OCI-LY1 (cell line): Measurements from ENCODE around the gene KNCN.

Experiments
- H2AFZ ChIP-seq: fragments of 200-600 bp; sonication (generic), shearing (Covaris generic); 2 replicates; pipeline ENCODE4 v1.6.0; 2014; ENCODE audit warnings: antibody characterized with exemption, mild to moderate bottlenecking, low read length
- H3F3A ChIP-seq: fragments of 200-600 bp; sonication (generic), shearing (Covaris generic); 2 replicates; pipeline ENCODE4 v1.6.0; 2014; ENCODE audit warnings: mild to moderate bottlenecking, antibody characterized with exemption, low read length, moderate library complexity; ENCODE audit not compliant: insufficient read depth
- H3K27ac ChIP-seq: fragments of 200-600 bp; sonication (generic); 2 replicates; pipeline ENCODE4 v1.5.1; 2014; ENCODE audit warnings: low read length, mixed run types, mild to moderate bottlenecking, low read depth; ENCODE audit not compliant: poor library complexity, severe bottlenecking
- H3K27me3 ChIP-seq: fragments of 200-600 bp; sonication (generic); 2 replicates; pipeline ENCODE4 v1.6.0; 2014; ENCODE audit warnings: antibody characterized with exemption, mild to moderate bottlenecking, low read length, moderate library complexity; ENCODE audit not compliant: insufficient read depth
- H3K36me3 ChIP-seq: fragments of 200-600 bp; sonication (generic); 2 replicates; pipeline ENCODE4 v1.6.1; 2014; ENCODE audit warnings: mild to moderate bottlenecking, antibody characterized with exemption, low read length, moderate library complexity, mixed read lengths; ENCODE audit not compliant: insufficient read depth
- H3K4me1 ChIP-seq: fragments of 200-600 bp; sonication (generic); 2 replicates; pipeline ENCODE4 v1.5.1; 2014; ENCODE audit warnings: mild to moderate bottlenecking, low read length, moderate library complexity; ENCODE audit not compliant: insufficient read depth, severe bottlenecking
- H3K4me2 ChIP-seq: fragments of 200-600 bp; sonication (generic), shearing (Covaris generic); 2 replicates; pipeline ENCODE4 v1.6.1; 2014; ENCODE audit warnings: low read length
- H3K4me3 ChIP-seq: fragments of 200-600 bp; sonication (generic); 2 replicates; pipeline ENCODE4 v1.5.1; 2014; ENCODE audit warnings: low read length, low read depth, mild to moderate bottlenecking, mixed read lengths; ENCODE audit not compliant: poor library complexity, severe bottlenecking
- H3K79me2 ChIP-seq: fragments of 200-600 bp; shearing (Covaris generic); 2 replicates; pipeline ENCODE4 v1.6.1; 2016; ENCODE audit warnings: mixed run types, low read length, mixed read lengths; ENCODE audit not compliant: insufficient read depth
- H3K9ac ChIP-seq: fragments of 200-600 bp; sonication (generic), shearing (Covaris generic); 2 replicates; pipeline ENCODE4 v1.6.1; 2014; ENCODE audit warnings: mild to moderate bottlenecking, low read length, mixed read lengths
- H3K9me2 ChIP-seq: fragments of 200-600 bp; sonication (generic), shearing (Covaris generic); 2 replicates; pipeline ENCODE4 v1.6.1; 2014; ENCODE audit warnings: low read depth, mild to moderate bottlenecking, low read length, mixed read lengths
- H3K9me3 ChIP-seq: fragments of 200-600 bp; shearing (Covaris generic); 2 replicates; pipeline ENCODE4 v1.6.1; 2014; ENCODE audit warnings: low read length, mixed read lengths
- H4K20me1 ChIP-seq: fragments of 200-600 bp; sonication (generic), shearing (Covaris generic); 2 replicates; pipeline ENCODE4 v1.6.0; 2016; ENCODE audit warnings: mild to moderate bottlenecking, low read length; ENCODE audit not compliant: insufficient read depth
- EZH2 ChIP-seq: fragments of 200-600 bp; sonication (generic), shearing (Covaris generic); IDR thresholded peaks from 2 replicates; pipeline ENCODE4 v1.8.0; 2017; ENCODE audit warnings: borderline replicate concordance, mixed run types, mild to moderate bottlenecking, antibody characterized with exemption, low read length, moderate library complexity, mixed read lengths
- TF ChIP-seq, protein P1 (sequence below): fragments of 200-600 bp; sonication (generic), shearing (Covaris generic); IDR thresholded peaks from 2 replicates; pipeline ENCODE4 v1.5.1; 2017; ENCODE audit warnings: mild to moderate bottlenecking, antibody characterized with exemption, low read length, moderate library complexity, mixed read lengths

KNCN gene

GRCh38 chr1:46516200-46516950 lies 35.1 kb downstream of the KNCN start:
- Histone ChIP-seq H3K36me3 (no peaks in the 10 kb centered on the region), H3K4me2 (no peak overlapping the region), H3K9me3 (no peaks in the 10 kb centered on the region), H3K9me2 (no peaks in the 10 kb centered on the region), H3K4me1 (no peaks in the 10 kb centered on the region), H3K79me2 (no peaks in the 10 kb centered on the region), H3K9ac (no peak overlapping the region), H2AFZ (no peak overlapping the region), H3K4me3 (no peak overlapping the region), H3K27me3 (no peaks in the 10 kb centered on the region; the same call in 1 of the 2 replicates), H3K27ac (no peak overlapping the region), H4K20me1 (no peaks in the 10 kb centered on the region), H3F3A (no peaks in the 10 kb centered on the region)
- TF ChIP-seq EZH2: no peak
- TF ChIP-seq, protein P1, sequence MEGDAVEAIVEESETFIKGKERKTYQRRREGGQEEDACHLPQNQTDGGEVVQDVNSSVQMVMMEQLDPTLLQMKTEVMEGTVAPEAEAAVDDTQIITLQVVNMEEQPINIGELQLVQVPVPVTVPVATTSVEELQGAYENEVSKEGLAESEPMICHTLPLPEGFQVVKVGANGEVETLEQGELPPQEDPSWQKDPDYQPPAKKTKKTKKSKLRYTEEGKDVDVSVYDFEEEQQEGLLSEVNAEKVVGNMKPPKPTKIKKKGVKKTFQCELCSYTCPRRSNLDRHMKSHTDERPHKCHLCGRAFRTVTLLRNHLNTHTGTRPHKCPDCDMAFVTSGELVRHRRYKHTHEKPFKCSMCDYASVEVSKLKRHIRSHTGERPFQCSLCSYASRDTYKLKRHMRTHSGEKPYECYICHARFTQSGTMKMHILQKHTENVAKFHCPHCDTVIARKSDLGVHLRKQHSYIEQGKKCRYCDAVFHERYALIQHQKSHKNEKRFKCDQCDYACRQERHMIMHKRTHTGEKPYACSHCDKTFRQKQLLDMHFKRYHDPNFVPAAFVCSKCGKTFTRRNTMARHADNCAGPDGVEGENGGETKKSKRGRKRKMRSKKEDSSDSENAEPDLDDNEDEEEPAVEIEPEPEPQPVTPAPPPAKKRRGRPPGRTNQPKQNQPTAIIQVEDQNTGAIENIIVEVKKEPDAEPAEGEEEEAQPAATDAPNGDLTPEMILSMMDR: no peak

DNA sequence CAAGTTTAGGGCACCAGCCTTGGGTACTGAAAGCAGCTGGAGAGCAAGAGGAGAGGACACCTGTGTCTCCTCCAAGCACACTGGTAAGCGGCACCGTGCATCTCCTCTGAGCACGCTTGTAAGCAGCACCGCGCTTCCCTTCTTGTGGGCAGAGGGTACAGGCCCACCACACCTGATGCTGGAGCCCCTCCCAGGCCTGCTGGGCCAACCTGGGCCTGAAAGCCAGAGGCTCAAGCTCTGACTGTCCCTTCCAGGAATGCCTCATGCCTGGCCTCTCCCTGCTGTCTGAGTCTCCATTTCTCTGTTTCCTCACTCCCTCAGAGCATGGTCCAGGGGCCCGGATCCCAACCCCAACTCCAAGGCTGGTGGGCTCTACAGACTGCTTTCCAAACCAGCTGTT lies 35.9 kb downstream of the KNCN start:
- TF ChIP-seq, protein P1: no peak
- no peak for TF ChIP-seq EZH2
- H3K36me3 ChIP-seq: no peaks in the 10 kb centered on the region
- H3F3A ChIP-seq: no peaks in the 10 kb centered on the region
- H3K27me3 ChIP-seq: no peaks in the 10 kb centered on the region; the same call in 1 of the 2 replicates
- H3K79me2 ChIP-seq: no peaks in the 10 kb centered on the region
- H4K20me1 ChIP-seq: no peaks in the 10 kb centered on the region
- no peak overlapping the region for H3K9ac ChIP-seq
- no peak overlapping the region for H3K4me3 ChIP-seq
- no peaks in the 10 kb centered on the region for H3K4me1 ChIP-seq
- H3K27ac ChIP-seq: no peak overlapping the region
- no peaks in the 10 kb centered on the region for H3K9me2 ChIP-seq
- no peaks in the 10 kb centered on the region for H3K9me3 ChIP-seq
- no peak overlapping the region for H2AFZ ChIP-seq
- no peak overlapping the region for H3K4me2 ChIP-seq

GRCh38 chr1:46513536-46513935 lies 37.9 kb downstream of the KNCN start:
- H3K9me2 ChIP-seq: no peaks in the 10 kb centered on the region
- no peaks in the 10 kb centered on the region for H4K20me1 ChIP-seq
- H2AFZ ChIP-seq: no peak overlapping the region
- H3K27ac ChIP-seq: no peak overlapping the region
- no peaks in the 10 kb centered on the region; the same call in 1 of the 2 replicates for H3K27me3 ChIP-seq
- H3K9me3 ChIP-seq: no peaks in the 10 kb centered on the region
- H3F3A ChIP-seq: no peaks in the 10 kb centered on the region
- H3K4me3 ChIP-seq: no peak overlapping the region
- H3K9ac ChIP-seq: no peak overlapping the region
- TF ChIP-seq EZH2: no peak
- TF ChIP-seq, protein P1: no peak
- H3K4me2 ChIP-seq: no peak overlapping the region
- no peaks in the 10 kb centered on the region for H3K36me3 ChIP-seq
- H3K4me1 ChIP-seq: no peaks in the 10 kb centered on the region
- H3K79me2 ChIP-seq: no peaks in the 10 kb centered on the region
